GM12878 (cell line): ENCODE data around the gene HYDIN. TPM values are rescaled to one million over a fixed set of nuclear protein-coding genes. Genes with fewer than 3 reads are reported as not detected.
"Not testable (repeated sequence)": the region's sequence is repeated elsewhere in the genome, so short reads cannot be mapped to it uniquely, and the experiment has no call there.

ENCODE experiments used
- ATAC-seq: fragments of 200-7000 bp; cut with Tn5 transposase; 3 replicates; pipeline ENCODE4 v1.9.1; 2020; ENCODE audit warnings: mild to moderate bottlenecking, moderate library complexity
- BruUV-seq: library from RNA; stranded (reverse); fragments of 400-500 nt; replicated peaks from 2 replicates; lab custom pipeline; 2021; lab: Mats Ljungman, UMichigan
- CTCF ChIA-PET: fragments of 300-600 bp; sonication (Branson Sonifier 250); formaldehyde crosslinking; extraction: SDS; loops from one replicate; lab custom pipeline; 2021; ENCODE audit warnings: inconsistent platforms; lab: Yijun Ruan, JAX
- POLR2A ChIA-PET: fragments of 350-600 bp; formaldehyde crosslinking; extraction: SDS; loops from one replicate; lab custom pipeline; 2021; ENCODE audit warnings: inconsistent platforms; lab: Charles Lee
- RAD21 ChIA-PET: fragments of 300-600 bp; sonication (Branson Sonifier 250); formaldehyde crosslinking; loops from one replicate; lab custom pipeline; 2023; ENCODE audit warnings: antibody characterized with exemption; ENCODE audit not compliant: unreplicated experiment; lab: Charles Lee
- SMC1A ChIA-PET: fragments of 300-600 bp; sonication (Branson Sonifier 250); formaldehyde crosslinking; loops from one replicate; lab custom pipeline; 2023; ENCODE audit not compliant: unreplicated experiment, uncharacterized antibody; lab: Charles Lee
- DNase-seq: peaks from one replicate; pipeline ENCODE4 v3.0.0-alpha.2; 2011; ENCODE audit warnings: low read depth, low spot score
- FAIRE-seq: peaks from 3 replicates; lab custom pipeline; 2011; peaks lifted over from hg19 to GRCh38; lab: Jason Lieb, UNC
- H2AFZ ChIP-seq: 2 replicates; pipeline ENCODE4 v1.6.0; 2011; ENCODE audit warnings: low read depth, low read length, control low read depth; ENCODE audit not compliant: control insufficient read depth
- H3K27ac ChIP-seq: 2 replicates; pipeline ENCODE4 v1.5.1; 2011; ENCODE audit warnings: control low read depth; ENCODE audit not compliant: control insufficient read depth, insufficient read depth
- H3K27me3 ChIP-seq, 2 experiments: replicated peaks in 1 of 2; 2 replicates each; pipeline versions ENCODE4 v1.6.0 to v1.6.1; 2011; ENCODE audit warnings: low read length in 1 of 2; ENCODE audit not compliant: control insufficient read depth in 2 of 2, insufficient read depth in 2 of 2
- H3K36me3 ChIP-seq, 2 experiments: 2 replicates each; pipeline ENCODE4 v1.5.1; 2011; ENCODE audit warnings: low read length in 1 of 2; ENCODE audit not compliant: control insufficient read depth in 2 of 2, insufficient read depth in 2 of 2
- H3K4me1 ChIP-seq: 2 replicates; pipeline ENCODE4 v1.6.1; 2011; ENCODE audit warnings: mild to moderate bottlenecking, low read length, moderate library complexity, mixed read lengths; ENCODE audit not compliant: control insufficient read depth, insufficient read depth
- H3K4me2 ChIP-seq: 2 replicates; pipeline ENCODE4 v1.6.0; 2011; ENCODE audit warnings: control low read depth; ENCODE audit not compliant: control insufficient read depth, insufficient read depth
- H3K4me3 ChIP-seq: fragments of 200-600 bp; sonication (generic); 2 replicates; pipeline ENCODE4 v1.5.1; 2016
- H3K79me2 ChIP-seq: 2 replicates; pipeline ENCODE4 v1.6.0; 2011; ENCODE audit warnings: low read length; ENCODE audit not compliant: control insufficient read depth, insufficient read depth
- H3K9ac ChIP-seq: 2 replicates; pipeline ENCODE4 v1.8.0; 2011; ENCODE audit warnings: low read length, control low read depth, mixed read lengths; ENCODE audit not compliant: control insufficient read depth, insufficient read depth
- H3K9me3 ChIP-seq: replicated peaks from 3 replicates; pipeline ENCODE4 v1.5.1; 2011; ENCODE audit warnings: mild to moderate bottlenecking, low read length; ENCODE audit not compliant: control insufficient read depth, insufficient read depth
- H4K20me1 ChIP-seq: 2 replicates; pipeline ENCODE4 v1.6.0; 2011; ENCODE audit not compliant: control insufficient read depth, insufficient read depth
- WGBS: methylation state at CpG from one replicate; pipeline ENCODE4 v1.1.6; 2016; ENCODE audit warnings: low lambda C conversion rate; ENCODE audit not compliant: insufficient replicate concordance, insufficient coverage; ENCODE audit errors: missing lambda C conversion rate; 5-methylcytosine and 5-hydroxymethylcytosine counted together
- in situ Hi-C: fragments of 300-500 bp; cut with MboI; formaldehyde crosslinking; loops from 9 replicates; pipeline ENCODE4 v1.14.3; 2018; ENCODE audit warnings: mixed read lengths
- intact Hi-C: fragments of 100-400 bp; cut with micrococcal nuclease; formaldehyde crosslinking; loops from one replicate; pipeline ENCODE4 v1.14.2; 2022; ENCODE audit not compliant: unreplicated experiment
- polyA plus RNA-seq, 11 experiments: library from polyadenylated mRNA; depleted of rRNA in 4 of 11; unstranded in 6 of 11; stranded (reverse) in 5 of 11; fragments of >200 nt; fragmentation: Nextera tagmentation in 4 of 11; fragmentation: Illumina TruSeq in 1 of 11; extraction: Ambion mirVana in 4 of 11; extraction: Trizol in 1 of 11; gene quantifications; 1 replicate in 1 of 11; 2 replicates in 10 of 11; pipeline versions ENCODE4 v1.2.1 to v1.2.3, GENCODE V29; 2011 to 2016; ENCODE audit warnings: inconsistent platforms in 2 of 11, missing spikeins in 2 of 11, low read depth in 1 of 11
- total RNA-seq, 4 experiments: library from RNA; depleted of rRNA in 3 of 4; stranded (reverse); fragments of >200 nt in 3 of 4; fragmentation: Illumina TruSeq in 1 of 4; extraction: Trizol in 1 of 4; gene quantifications; 2 replicates each; pipeline versions ENCODE4 v1.2.1 to v1.2.3, GENCODE V29; 2013 to 2021

Gene HYDIN
- total and polyA plus RNA-seq, 10 of the 15 experiments (the other 5 are each of a cell fraction or from before 2014, with no cell fraction given): 0.01 to 0.30 (median 0.10) TPM; not detected in 7

- CTCF ChIA-PET, intact Hi-C loops, H3K36me3 ChIP-seq, H3K27me3 ChIP-seq, H2AFZ ChIP-seq, in situ Hi-C loops, H3K4me2 ChIP-seq, POLR2A ChIA-PET, SMC1A ChIA-PET, RAD21 ChIA-PET, H3K9me3 ChIP-seq, H3K9ac ChIP-seq, ATAC-seq, BruUV-seq, DNase-seq, FAIRE-seq, H3K79me2 ChIP-seq, H3K4me3 ChIP-seq, H3K27ac ChIP-seq, H4K20me1 ChIP-seq, H3K4me1 ChIP-seq: not testable (repeated sequence)
- WGBS: 66% methylated on average over 7 of the region's 8 CpGs
Observed at GRCh38 chr16:71161007-71161406, 69.5 kb downstream of the HYDIN start.

GRCh38 chr16:71157278-71157677 is 73.2 kb downstream of the HYDIN start:
- H2AFZ ChIP-seq, H3K9me3 ChIP-seq, H3K27ac ChIP-seq, CTCF ChIA-PET, H4K20me1 ChIP-seq, POLR2A ChIA-PET, H3K36me3 ChIP-seq, H3K4me2 ChIP-seq, in situ Hi-C loops, ATAC-seq, H3K9ac ChIP-seq, H3K4me3 ChIP-seq, H3K27me3 ChIP-seq, H3K79me2 ChIP-seq, DNase-seq, intact Hi-C loops, RAD21 ChIA-PET, H3K4me1 ChIP-seq, SMC1A ChIA-PET, FAIRE-seq, BruUV-seq: not testable (repeated sequence)
- 0% methylated on average over 1 of the region's 2 CpGs for WGBS

- DNase-seq, H4K20me1 ChIP-seq, RAD21 ChIA-PET, H3K9me3 ChIP-seq, FAIRE-seq, H3K9ac ChIP-seq, ATAC-seq, H3K4me3 ChIP-seq, BruUV-seq, in situ Hi-C loops, CTCF ChIA-PET, intact Hi-C loops, H3K27ac ChIP-seq, H3K4me2 ChIP-seq, H3K4me1 ChIP-seq, SMC1A ChIA-PET, H3K36me3 ChIP-seq, H2AFZ ChIP-seq, H3K79me2 ChIP-seq, H3K27me3 ChIP-seq, POLR2A ChIA-PET: not testable (repeated sequence)
- WGBS: 0% methylated on average over 1 of the region's 6 CpGs
Observed at GRCh38 chr16:71153329-71153728, 77.2 kb downstream of the HYDIN start.

- H3K4me2 ChIP-seq, CTCF ChIA-PET, POLR2A ChIA-PET, FAIRE-seq, BruUV-seq, H3K27ac ChIP-seq, SMC1A ChIA-PET, intact Hi-C loops, in situ Hi-C loops, H3K9me3 ChIP-seq, H3K79me2 ChIP-seq, H3K4me1 ChIP-seq, H3K27me3 ChIP-seq, DNase-seq, H2AFZ ChIP-seq, H3K4me3 ChIP-seq, H3K9ac ChIP-seq, H4K20me1 ChIP-seq, H3K36me3 ChIP-seq, RAD21 ChIA-PET, ATAC-seq: not testable (repeated sequence)
- no CpG with 5 or more reads among the region's 2 CpGs for WGBS
Observed at GRCh38 chr16:71151654-71152053, 78.9 kb downstream of the HYDIN start.
